Measurements from ENCODE around the gene ATP8B4. TPM values are rescaled to one million over a fixed set of nuclear protein-coding genes. Genes with fewer than 3 reads are reported as not detected.

Gene ATP8B4
- total RNA-seq, 4 donors from 2014 or later: 34.9 to 124 (median 78.8) TPM

DNA sequence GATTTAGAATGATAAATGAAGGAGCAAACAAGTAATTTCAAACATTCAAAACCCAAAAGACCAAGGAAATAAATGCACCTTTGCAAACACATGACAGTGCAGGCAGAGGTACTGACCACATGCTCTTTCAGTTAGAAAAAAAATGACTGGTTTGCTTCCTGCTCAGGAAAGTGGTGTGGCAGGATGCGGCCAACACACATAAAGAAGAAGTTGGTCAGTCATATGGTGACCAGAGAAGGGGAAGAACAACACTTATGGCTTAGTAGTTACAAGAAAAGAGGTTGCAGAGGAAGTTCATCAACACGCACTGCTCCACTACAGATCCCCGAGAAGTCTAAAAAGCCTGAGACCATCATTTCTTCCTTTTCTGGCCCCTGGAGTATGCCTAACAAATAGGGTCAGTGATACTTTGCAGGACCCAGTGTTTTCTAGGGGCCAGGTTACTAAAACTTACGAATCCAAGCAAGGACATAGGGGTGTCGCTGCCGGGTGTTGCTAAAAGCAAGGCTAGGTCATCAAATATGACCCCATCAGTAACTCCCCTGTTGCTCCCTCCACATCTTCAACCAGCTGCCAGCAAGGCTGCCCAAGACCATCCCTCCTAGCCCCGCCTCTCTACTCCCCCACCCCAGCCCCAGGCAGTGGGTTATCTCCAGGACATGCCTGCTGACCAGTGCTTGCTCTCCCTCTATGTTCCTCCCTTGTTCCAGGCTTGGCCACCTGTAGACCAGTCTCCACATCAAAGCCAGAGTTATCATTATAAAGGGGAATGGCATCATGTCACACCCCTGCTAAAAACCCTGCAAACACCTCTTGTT is 11.2 kb downstream of the ATP8B4 start:
- H3K4me3 ChIP-seq: no peak overlapping the region
- intact Hi-C loops (cut with DNase I; ENCODE audit: low total_unique reads): no loop called here

DNA sequence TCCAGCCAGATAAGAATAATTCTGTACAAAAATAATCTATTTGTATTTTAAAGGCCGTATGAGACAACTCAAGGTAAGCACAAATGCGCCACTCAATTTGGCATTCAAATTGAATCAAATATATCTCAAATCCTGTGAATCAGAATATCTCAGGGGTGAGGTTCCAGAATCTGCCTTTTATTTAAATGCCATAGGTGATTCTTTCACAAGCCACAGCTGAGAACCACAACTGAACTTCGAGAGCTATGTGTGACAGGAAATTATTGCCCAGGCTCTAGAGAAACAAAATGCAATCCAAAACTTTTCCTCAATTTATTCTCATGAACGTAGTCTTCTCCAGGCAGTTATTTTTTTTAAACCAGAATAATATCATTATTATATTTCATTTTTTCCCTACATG is 11.9 kb downstream of the ATP8B4 start:
- H3K4me1 ChIP-seq: no peaks in the 10 kb centered on the region
- no peaks in the 10 kb centered on the region for H3K36me3 ChIP-seq
- TF ChIP-seq, protein P1, sequence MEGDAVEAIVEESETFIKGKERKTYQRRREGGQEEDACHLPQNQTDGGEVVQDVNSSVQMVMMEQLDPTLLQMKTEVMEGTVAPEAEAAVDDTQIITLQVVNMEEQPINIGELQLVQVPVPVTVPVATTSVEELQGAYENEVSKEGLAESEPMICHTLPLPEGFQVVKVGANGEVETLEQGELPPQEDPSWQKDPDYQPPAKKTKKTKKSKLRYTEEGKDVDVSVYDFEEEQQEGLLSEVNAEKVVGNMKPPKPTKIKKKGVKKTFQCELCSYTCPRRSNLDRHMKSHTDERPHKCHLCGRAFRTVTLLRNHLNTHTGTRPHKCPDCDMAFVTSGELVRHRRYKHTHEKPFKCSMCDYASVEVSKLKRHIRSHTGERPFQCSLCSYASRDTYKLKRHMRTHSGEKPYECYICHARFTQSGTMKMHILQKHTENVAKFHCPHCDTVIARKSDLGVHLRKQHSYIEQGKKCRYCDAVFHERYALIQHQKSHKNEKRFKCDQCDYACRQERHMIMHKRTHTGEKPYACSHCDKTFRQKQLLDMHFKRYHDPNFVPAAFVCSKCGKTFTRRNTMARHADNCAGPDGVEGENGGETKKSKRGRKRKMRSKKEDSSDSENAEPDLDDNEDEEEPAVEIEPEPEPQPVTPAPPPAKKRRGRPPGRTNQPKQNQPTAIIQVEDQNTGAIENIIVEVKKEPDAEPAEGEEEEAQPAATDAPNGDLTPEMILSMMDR (IDR thresholded peaks at IDR 0.05): no peak
- no peak for TF ChIP-seq POLR2A (IDR thresholded peaks at IDR 0.05)
- DNase-seq: no peak
- H3K27ac ChIP-seq: peak overlapping the region in 1 of 2 donors; percentile 11
- intact Hi-C loops (cut with DNase I; ENCODE audit: low total_unique reads): no loop called here
- H3K4me3 ChIP-seq: no peak overlapping the region
- H3K27me3 ChIP-seq: no peaks in the 10 kb centered on the region
- H3K9me3 ChIP-seq: no peaks in the 10 kb centered on the region

More for the DNA sequence above, 11.2 kb downstream of the ATP8B4 start:
- DNase-seq: no peak
- peak overlapping the region in 1 of 2 donors; percentile 49 for H3K27ac ChIP-seq
- H3K27me3 ChIP-seq: no peaks in the 10 kb centered on the region
- H3K9me3 ChIP-seq: no peaks in the 10 kb centered on the region
- H3K4me1 ChIP-seq: no peaks in the 10 kb centered on the region
- no peaks in the 10 kb centered on the region for H3K36me3 ChIP-seq
- TF ChIP-seq POLR2A (IDR thresholded peaks at IDR 0.05): no peak
- TF ChIP-seq, protein P1 (IDR thresholded peaks at IDR 0.05): no peak

DNA sequence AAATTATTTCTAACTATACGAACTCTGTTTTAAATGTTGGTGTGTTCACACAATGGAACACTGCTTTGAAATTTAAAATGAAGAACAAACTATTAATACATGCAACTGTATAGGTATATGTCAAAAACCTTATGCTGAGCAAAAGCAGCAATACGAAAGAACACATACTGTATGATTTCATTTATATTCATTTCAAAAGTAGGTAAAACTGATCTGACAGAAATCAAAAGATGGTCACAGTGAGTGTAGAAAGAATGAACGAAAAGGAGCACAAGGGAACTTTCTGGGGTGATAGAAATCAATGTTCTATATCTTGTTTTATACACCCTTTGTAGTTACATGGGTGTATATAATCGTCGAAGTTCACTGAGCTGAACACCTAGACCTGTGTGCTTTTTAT is 12.6 kb downstream of the ATP8B4 start:
- Histone ChIP-seq H3K4me3 (no peak overlapping the region), H3K36me3 (no peaks in the 10 kb centered on the region), H3K27ac (no peak overlapping the region), H3K9me3 (no peaks in the 10 kb centered on the region), H3K4me1 (no peaks in the 10 kb centered on the region), H3K27me3 (no peaks in the 10 kb centered on the region)
- intact Hi-C loops (cut with DNase I; ENCODE audit: low total_unique reads): no loop called here
- TF ChIP-seq, protein P1 (IDR thresholded peaks at IDR 0.05): no peak
- DNase-seq: no peak

DNA sequence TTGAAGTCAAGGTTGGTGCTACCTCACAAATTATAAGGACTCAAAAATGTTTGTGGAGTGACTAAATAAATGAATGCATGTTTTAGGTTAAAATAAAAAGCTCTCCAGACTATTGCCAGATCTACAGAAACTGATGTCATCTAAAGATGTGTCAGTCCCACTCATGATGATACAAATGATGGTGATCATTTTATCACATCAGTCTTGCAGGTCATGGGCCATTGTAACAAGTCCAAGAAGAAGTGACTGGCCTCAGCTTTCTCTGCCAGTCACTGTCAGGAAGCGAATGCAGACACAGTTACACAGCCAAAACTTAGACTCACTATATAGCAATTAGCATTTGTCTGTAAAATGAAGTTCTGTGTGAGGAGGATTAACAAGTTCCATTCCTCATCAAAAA is 18.5 kb downstream of the ATP8B4 start:
- no peak for TF ChIP-seq POLR2A (IDR thresholded peaks at IDR 0.05)
- intact Hi-C loops (cut with DNase I; ENCODE audit: low total_unique reads): no loop called here
- no peaks in the 10 kb centered on the region for H3K4me1 ChIP-seq
- no peak overlapping the region for H3K27ac ChIP-seq
- no peaks in the 10 kb centered on the region for H3K27me3 ChIP-seq
- no peaks in the 10 kb centered on the region for H3K36me3 ChIP-seq
- no peak for DNase-seq
- no peaks in the 10 kb centered on the region for H3K9me3 ChIP-seq
- H3K4me3 ChIP-seq: no peak overlapping the region

DNA sequence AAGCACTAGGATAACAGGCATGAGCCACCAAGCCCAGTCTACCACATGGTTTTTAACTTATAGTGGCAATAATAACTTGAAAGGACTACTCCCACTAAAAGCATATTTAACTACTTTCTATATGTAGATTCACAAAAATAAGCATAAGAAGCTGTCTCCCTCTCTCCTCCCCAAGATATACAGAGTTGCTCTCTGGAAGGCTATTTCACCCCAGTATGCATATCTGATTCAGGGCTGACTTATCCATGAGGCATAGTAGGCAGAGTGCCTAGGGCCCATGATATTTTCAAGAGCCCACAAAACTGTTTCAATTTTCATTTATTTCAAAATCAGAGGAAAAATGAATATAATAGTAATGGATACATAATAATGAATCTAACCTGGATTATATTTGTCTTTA is 20.5 kb downstream of the ATP8B4 start:
- TF ChIP-seq, protein P1 (IDR thresholded peaks at IDR 0.05): no peak
- TF ChIP-seq POLR2A (IDR thresholded peaks at IDR 0.05): no peak
- Histone ChIP-seq H3K4me3 (no peak overlapping the region), H3K4me1 (no peaks in the 10 kb centered on the region), H3K9me3 (no peaks in the 10 kb centered on the region), H3K27ac (no peak overlapping the region), H3K36me3 (no peaks in the 10 kb centered on the region), H3K27me3 (no peaks in the 10 kb centered on the region)
- intact Hi-C loops (cut with DNase I; ENCODE audit: low total_unique reads): no loop called here
- no peak for DNase-seq

Measured in uterus (tissue), 4 donors.